HepG2 (cell line): ENCODE results near the gene PPM1M. TPM values are rescaled to one million over a fixed set of nuclear protein-coding genes. Genes with fewer than 3 reads are reported as not detected.

ENCODE experiments used
- ARID2 ChIP-seq: sonication (generic); formaldehyde crosslinking; IDR thresholded peaks from 2 replicates; pipeline ENCODE4 v1.8.1; 2022; ENCODE audit warnings: mild to moderate bottlenecking, missing genetic modification reagents, borderline replicate concordance
- CBX2 ChIP-seq, 2 experiments: fragments of 200-600 bp in 1 of 2; sonication (generic); formaldehyde crosslinking in 1 of 2; IDR thresholded peaks; 2 replicates each; pipeline versions ENCODE4 v1.7.0 to v1.8.1; 2018 to 2022; ENCODE audit warnings: low read depth in 2 of 2, low read length in 1 of 2, mild to moderate bottlenecking in 1 of 2, missing genetic modification reagents in 1 of 2
- CREBL2 ChIP-seq: sonication (generic); formaldehyde crosslinking; IDR thresholded peaks from 2 replicates; pipeline ENCODE4 v1.8.1; 2023; ENCODE audit warnings: missing genetic modification reagents, mild to moderate bottlenecking, borderline replicate concordance
- EP300 ChIP-seq, 3 experiments: sonication (generic) in 1 of 3; formaldehyde crosslinking in 1 of 3; IDR thresholded peaks; 2 replicates each; pipeline versions ENCODE4 v1.5.1 to v1.6.1; 2011 to 2020; ENCODE audit warnings: low read depth in 2 of 3, low read length in 2 of 3, borderline replicate concordance in 1 of 3, improper control_type of control experiment in 1 of 3, mild to moderate bottlenecking in 1 of 3, missing genetic modification reagents in 1 of 3, moderate library complexity in 1 of 3
- HNF4A ChIP-seq: sonication (generic); formaldehyde crosslinking; IDR thresholded peaks from 2 replicates; pipeline ENCODE4 v1.4.0; 2020; ENCODE audit warnings: missing genetic modification reagents
- ISL2 ChIP-seq: sonication (generic); formaldehyde crosslinking; IDR thresholded peaks from 2 replicates; pipeline ENCODE4 v1.5.0; 2020; ENCODE audit warnings: missing genetic modification reagents
- JARID2 ChIP-seq: sonication (generic); formaldehyde crosslinking; IDR thresholded peaks from 2 replicates; pipeline ENCODE4 v1.8.1; 2023; ENCODE audit warnings: missing genetic modification reagents, inconsistent platforms; ENCODE audit not compliant: insufficient replicate concordance
- KLF16 ChIP-seq, 2 experiments: sonication (generic) in 1 of 2; formaldehyde crosslinking in 1 of 2; IDR thresholded peaks; 2 replicates each; pipeline versions ENCODE4 v1.6.1 to v1.8.0; 2016 to 2023; ENCODE audit warnings: missing genetic modification reagents in 2 of 2, missing compliant biosample characterization in 1 of 2
- POLR2AphosphoS5 ChIP-seq: IDR thresholded peaks from 2 replicates; pipeline ENCODE4 v1.6.1; 2012; ENCODE audit warnings: low read depth, low read length
- SALL1 ChIP-seq: sonication (generic); formaldehyde crosslinking; IDR thresholded peaks from 2 replicates; pipeline ENCODE4 v1.8.0; 2022; ENCODE audit warnings: mild to moderate bottlenecking, missing genetic modification reagents
- SRY ChIP-seq: sonication (generic); formaldehyde crosslinking; IDR thresholded peaks from 2 replicates; pipeline ENCODE4 v1.8.0; 2022; ENCODE audit warnings: mild to moderate bottlenecking, missing genetic modification reagents
- ZBTB39 ChIP-seq: sonication (generic); formaldehyde crosslinking; IDR thresholded peaks from 2 replicates; pipeline ENCODE4 v1.5.0; 2020; ENCODE audit warnings: missing genetic modification reagents
- ZFP36L2 ChIP-seq: sonication (generic); formaldehyde crosslinking; IDR thresholded peaks from 2 replicates; pipeline ENCODE4 v1.4.0; 2020; ENCODE audit warnings: missing genetic modification reagents
- ZNF407 ChIP-seq: sonication (generic); formaldehyde crosslinking; IDR thresholded peaks from one replicate; pipeline ENCODE4 v1.5.1; 2020; ENCODE audit warnings: mild to moderate bottlenecking, missing genetic modification reagents; ENCODE audit errors: not compliant biosample characterization
- ZNF501 ChIP-seq: sonication (generic); formaldehyde crosslinking; IDR thresholded peaks from 2 replicates; pipeline ENCODE4 v1.5.1; 2020; ENCODE audit warnings: mild to moderate bottlenecking, moderate library complexity, missing genetic modification reagents
- ZNF761 ChIP-seq: sonication (generic); formaldehyde crosslinking; conservative IDR thresholded peaks from 2 replicates; pipeline ENCODE4 v1.4.0; 2020; ENCODE audit warnings: mild to moderate bottlenecking, missing genetic modification reagents
- ZSCAN12 ChIP-seq: sonication (generic); formaldehyde crosslinking; IDR thresholded peaks from 2 replicates; pipeline ENCODE4 v1.9.0; 2021; ENCODE audit warnings: mild to moderate bottlenecking, missing genetic modification reagents
- polyA plus RNA-seq, 8 experiments: library from polyadenylated mRNA; depleted of rRNA in 3 of 8; stranded (reverse) in 7 of 8; unstranded in 1 of 8; fragments of >200 nt; fragmentation: Illumina TruSeq in 4 of 8; extraction: Trizol in 4 of 8; gene quantifications; 2 replicates each; pipeline versions ENCODE4 v1.2.1 to v1.2.3, GENCODE V29; 2011 to 2016; ENCODE audit warnings: low read depth in 4 of 8, missing spikeins in 1 of 8, mixed read lengths in 1 of 8; ENCODE audit not compliant: insufficient read depth in 1 of 8
- total RNA-seq, 5 experiments: library from RNA; depleted of rRNA; stranded (reverse); fragments of >200 nt; fragmentation: Illumina TruSeq; extraction: Trizol; gene quantifications; 2 replicates each; pipeline ENCODE4 v1.2.3, GENCODE V29; 2016; ENCODE audit warnings: low read depth in 1 of 5

PPM1M gene
- total and polyA plus RNA-seq, 2 of the 13 experiments (the other 11 are each of a cell fraction or from before 2014, with no cell fraction given) = 2.5 to 5.9 TPM

GRCh38 chr3:52289747-52290595, 44.4 kb downstream of the PPM1M start (continued):
- TF ChIP-seq ISL2 (CRISPR knock-in tag) (peak; percentile 61; the same call in 1 of the 2 replicates), CREBL2 (CRISPR knock-in tag) (peak; percentile 37; the same call in 1 of the 2 replicates), POLR2AphosphoS5 (peak; percentile 98), CBX2 (IDR thresholded peaks at IDR 0.05; ENCODE audit: low read depth, low read length) (no peak), CBX2 (CRISPR knock-in tag; IDR thresholded peaks at IDR 0.05; ENCODE audit: low read depth) (no peak), SRY (no peak), ZFP36L2 (CRISPR knock-in tag) (no peak), ARID2 (CRISPR knock-in tag) (no peak), ZSCAN12 (CRISPR knock-in tag) (0 out of 2 replicates have a peak, but pooled peaks have one; percentile 23), ZNF501 (CRISPR knock-in tag) (peak; percentile 54), SALL1 (CRISPR knock-in tag) (peak; percentile 55; the same call in 1 of the 2 replicates), EP300 (IDR thresholded peaks at IDR 0.05; ENCODE audit: low read depth in 2 of 2, low read length in 2 of 2) (peak in 1 of 2 experiments; percentile 69; a peak in 2 of 4 replicates), EP300 (CRISPR knock-in tag; IDR thresholded peaks at IDR 0.05; ENCODE audit: borderline replicate concordance) (peak; percentile 12; the same call in 1 of the 2 replicates), ZNF761 (CRISPR knock-in tag) (peak; percentile 67; the same call in 1 of the 2 replicates), KLF16 (CRISPR knock-in tag; IDR thresholded peaks at IDR 0.05) (peak in 1 of 2 experiments; percentile 92; a peak in 2 of 4 replicates), ZNF407 (CRISPR knock-in tag) (peak; percentile 24), HNF4A (CRISPR knock-in tag) (peak; percentile 92), JARID2 (CRISPR knock-in tag) (no peak), ZBTB39 (CRISPR knock-in tag) (peak; percentile 97)
